ENCODE results near the gene FBLN2.

Gene FBLN2

GRCh38 chr3:13671482-13672233 is 122.7 kb downstream of the FBLN2 start:
- DNase-seq, result no peak

- no peak for DNase-seq
Measured at GRCh38 chr3:13673207-13673606, 124.3 kb downstream of the FBLN2 start.

GRCh38 chr3:13674538-13675185 is 125.7 kb downstream of the FBLN2 start:
- no peak for DNase-seq

- no peak for DNase-seq
Measured at GRCh38 chr3:13676356-13677017, 127.6 kb downstream of the FBLN2 start.

- no peak for DNase-seq
Measured at GRCh38 chr3:13677272-13677671, 128.3 kb downstream of the FBLN2 start.

- DNase-seq, result no peak
Measured at GRCh38 chr3:13681931-13682330, 133.0 kb downstream of the FBLN2 start.

GRCh38 chr3:13682331-13683013 is 133.5 kb downstream of the FBLN2 start:
- DNase-seq, result no peak

GRCh38 chr3:13683288-13683687 is 134.4 kb downstream of the FBLN2 start:
- no peak for DNase-seq

GRCh38 chr3:13683772-13684171 is 134.8 kb downstream of the FBLN2 start:
- no peak for DNase-seq

GRCh38 chr3:13684350-13684749 is 135.4 kb downstream of the FBLN2 start:
- no peak for DNase-seq

GRCh38 chr3:13684854-13685253 is 135.9 kb downstream of the FBLN2 start:
- DNase-seq, result no peak

GRCh38 chr3:13685721-13686120 is 136.8 kb downstream of the FBLN2 start:
- DNase-seq, result no peak

- DNase-seq, result no peak
Measured at GRCh38 chr3:13686367-13687160, 137.6 kb downstream of the FBLN2 start.

GRCh38 chr3:13687517-13687943 is 138.6 kb downstream of the FBLN2 start:
- DNase-seq, result no peak
